K562 (cell line): ENCODE data around the gene FOXM1. TPM values are rescaled to one million over a fixed set of nuclear protein-coding genes. Genes with fewer than 3 reads are reported as not detected.

Experiments
- ATF6 ChIP-seq: sonication (generic); formaldehyde crosslinking; IDR thresholded peaks from 2 replicates; pipeline ENCODE4 v1.4.0; 2020; ENCODE audit warnings: mild to moderate bottlenecking, missing genetic modification reagents
- GATA2 ChIP-seq: sonication (generic); formaldehyde crosslinking; IDR thresholded peaks from 2 replicates; pipeline ENCODE4 v1.4.0; 2020; ENCODE audit warnings: mild to moderate bottlenecking, missing genetic modification reagents
- GTF2A2 ChIP-seq: IDR thresholded peaks from 2 replicates; pipeline ENCODE4 v1.6.1; 2016; ENCODE audit warnings: mild to moderate bottlenecking, missing genetic modification characterization, missing compliant biosample characterization
- MTF1 ChIP-seq: fragments of 250-450 bp; sonication (Bioruptor Pico); IDR thresholded peaks from 2 replicates; pipeline ENCODE4 v1.9.0; 2021; ENCODE audit warnings: moderate library complexity, mild to moderate bottlenecking, inconsistent platforms, borderline replicate concordance
- SNIP1 ChIP-seq: fragments of 450-650 bp; IDR thresholded peaks from 2 replicates; pipeline ENCODE4 v1.7.1; 2017; ENCODE audit warnings: low read depth, mild to moderate bottlenecking
- ZBTB11 ChIP-seq, 3 experiments: fragments of 200-800 bp in 1 of 3; fragments of 250-450 bp in 1 of 3; fragments of 450-650 bp in 1 of 3; sonication (Bioruptor Pico) in 1 of 3; sonication (Bioruptor generic) in 1 of 3; formaldehyde crosslinking in 1 of 3; IDR thresholded peaks; 2 replicates each; pipeline versions ENCODE4 v1.6.1 to v1.8.0; 2016 to 2022; ENCODE audit warnings: mild to moderate bottlenecking in 2 of 3, missing genetic modification characterization in 2 of 3, missing compliant biosample characterization in 1 of 3, moderate library complexity in 1 of 3
- ZFX ChIP-seq: sonication (generic); formaldehyde crosslinking; IDR thresholded peaks from 2 replicates; pipeline ENCODE4 v1.8.0; 2022; ENCODE audit warnings: mild to moderate bottlenecking, missing genetic modification reagents, moderate library complexity
- ZNF134 ChIP-seq: fragments of 250-450 bp; sonication (Bioruptor Pico); conservative IDR thresholded peaks from 2 replicates; pipeline ENCODE4 v1.4.0; 2020
- polyA plus RNA-seq, 8 experiments: library from polyadenylated mRNA; depleted of rRNA in 4 of 8; stranded (reverse) in 5 of 8; unstranded in 3 of 8; fragments of >200 nt; fragmentation: Nextera tagmentation in 2 of 8; fragmentation: Illumina TruSeq in 1 of 8; extraction: Ambion mirVana in 2 of 8; extraction: Trizol in 1 of 8; gene quantifications; 2 replicates each; pipeline versions ENCODE4 v1.2.1 to v1.2.3, GENCODE V29; 2011 to 2014; ENCODE audit warnings: inconsistent platforms in 1 of 8, missing spikeins in 1 of 8
- total RNA-seq, 7 experiments: library from RNA; depleted of rRNA in 6 of 7; stranded (reverse); fragments of >200 nt in 6 of 7; fragmentation: Illumina TruSeq in 2 of 7; extraction: Trizol in 2 of 7; gene quantifications; 2 replicates each; pipeline versions ENCODE4 v1.2.1 to v1.2.3, GENCODE V29; 2011 to 2021; ENCODE audit warnings: low replicate concordance in 1 of 7
- TF ChIP-seq, protein P1 (sequence below), 2 experiments: fragments of 450-650 bp in 1 of 2; IDR thresholded peaks; 2 replicates each; pipeline ENCODE4 v1.6.1; 2011 to 2017; ENCODE audit warnings: low read depth in 2 of 2, antibody characterized with exemption in 1 of 2, borderline replicate concordance in 1 of 2, low read length in 1 of 2, mild to moderate bottlenecking in 1 of 2, mixed read lengths in 1 of 2; ENCODE audit not compliant: control insufficient read depth in 1 of 2
- TF ChIP-seq, protein P2 (sequence below): fragments of 250-450 bp; sonication (Bioruptor Pico); IDR thresholded peaks from 2 replicates; pipeline ENCODE4 v1.4.0; 2020; ENCODE audit warnings: mild to moderate bottlenecking, moderate library complexity
- TF ChIP-seq, protein P3 (sequence below): fragments of 250-450 bp; sonication (Bioruptor Pico); IDR thresholded peaks from 2 replicates; pipeline ENCODE4 v1.5.0; 2021

The FOXM1 gene
- total and polyA plus RNA-seq, 9 of the 15 experiments (the other 6 are each of a cell fraction or from before 2014, with no cell fraction given), result 8.9 to 46.9 (median 17.2) TPM

- TF ChIP-seq, protein P1, sequence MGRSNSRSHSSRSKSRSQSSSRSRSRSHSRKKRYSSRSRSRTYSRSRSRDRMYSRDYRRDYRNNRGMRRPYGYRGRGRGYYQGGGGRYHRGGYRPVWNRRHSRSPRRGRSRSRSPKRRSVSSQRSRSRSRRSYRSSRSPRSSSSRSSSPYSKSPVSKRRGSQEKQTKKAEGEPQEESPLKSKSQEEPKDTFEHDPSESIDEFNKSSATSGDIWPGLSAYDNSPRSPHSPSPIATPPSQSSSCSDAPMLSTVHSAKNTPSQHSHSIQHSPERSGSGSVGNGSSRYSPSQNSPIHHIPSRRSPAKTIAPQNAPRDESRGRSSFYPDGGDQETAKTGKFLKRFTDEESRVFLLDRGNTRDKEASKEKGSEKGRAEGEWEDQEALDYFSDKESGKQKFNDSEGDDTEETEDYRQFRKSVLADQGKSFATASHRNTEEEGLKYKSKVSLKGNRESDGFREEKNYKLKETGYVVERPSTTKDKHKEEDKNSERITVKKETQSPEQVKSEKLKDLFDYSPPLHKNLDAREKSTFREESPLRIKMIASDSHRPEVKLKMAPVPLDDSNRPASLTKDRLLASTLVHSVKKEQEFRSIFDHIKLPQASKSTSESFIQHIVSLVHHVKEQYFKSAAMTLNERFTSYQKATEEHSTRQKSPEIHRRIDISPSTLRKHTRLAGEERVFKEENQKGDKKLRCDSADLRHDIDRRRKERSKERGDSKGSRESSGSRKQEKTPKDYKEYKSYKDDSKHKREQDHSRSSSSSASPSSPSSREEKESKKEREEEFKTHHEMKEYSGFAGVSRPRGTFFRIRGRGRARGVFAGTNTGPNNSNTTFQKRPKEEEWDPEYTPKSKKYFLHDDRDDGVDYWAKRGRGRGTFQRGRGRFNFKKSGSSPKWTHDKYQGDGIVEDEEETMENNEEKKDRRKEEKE (IDR thresholded peaks at IDR 0.05; ENCODE audit: borderline replicate concordance in 1 of 2, control insufficient read depth in 1 of 2, low read depth in 2 of 2, low read length in 1 of 2), result no peak
- TF ChIP-seq ATF6 (CRISPR knock-in tag) (no peak; the same call in 1 of the 2 replicates), ZBTB11 (CRISPR knock-in tag; IDR thresholded peaks at IDR 0.05) (peak in 1 of 3 experiments; percentile 35; a peak in 1 of 6 replicates), GATA2 (CRISPR knock-in tag) (no peak), MTF1 (CRISPR knock-in tag) (no peak), SNIP1 (no peak), GTF2A2 (tag) (no peak), ZNF134 (CRISPR knock-in tag) (no peak), ZFX (peak; percentile 91)
- TF ChIP-seq, protein P2, sequence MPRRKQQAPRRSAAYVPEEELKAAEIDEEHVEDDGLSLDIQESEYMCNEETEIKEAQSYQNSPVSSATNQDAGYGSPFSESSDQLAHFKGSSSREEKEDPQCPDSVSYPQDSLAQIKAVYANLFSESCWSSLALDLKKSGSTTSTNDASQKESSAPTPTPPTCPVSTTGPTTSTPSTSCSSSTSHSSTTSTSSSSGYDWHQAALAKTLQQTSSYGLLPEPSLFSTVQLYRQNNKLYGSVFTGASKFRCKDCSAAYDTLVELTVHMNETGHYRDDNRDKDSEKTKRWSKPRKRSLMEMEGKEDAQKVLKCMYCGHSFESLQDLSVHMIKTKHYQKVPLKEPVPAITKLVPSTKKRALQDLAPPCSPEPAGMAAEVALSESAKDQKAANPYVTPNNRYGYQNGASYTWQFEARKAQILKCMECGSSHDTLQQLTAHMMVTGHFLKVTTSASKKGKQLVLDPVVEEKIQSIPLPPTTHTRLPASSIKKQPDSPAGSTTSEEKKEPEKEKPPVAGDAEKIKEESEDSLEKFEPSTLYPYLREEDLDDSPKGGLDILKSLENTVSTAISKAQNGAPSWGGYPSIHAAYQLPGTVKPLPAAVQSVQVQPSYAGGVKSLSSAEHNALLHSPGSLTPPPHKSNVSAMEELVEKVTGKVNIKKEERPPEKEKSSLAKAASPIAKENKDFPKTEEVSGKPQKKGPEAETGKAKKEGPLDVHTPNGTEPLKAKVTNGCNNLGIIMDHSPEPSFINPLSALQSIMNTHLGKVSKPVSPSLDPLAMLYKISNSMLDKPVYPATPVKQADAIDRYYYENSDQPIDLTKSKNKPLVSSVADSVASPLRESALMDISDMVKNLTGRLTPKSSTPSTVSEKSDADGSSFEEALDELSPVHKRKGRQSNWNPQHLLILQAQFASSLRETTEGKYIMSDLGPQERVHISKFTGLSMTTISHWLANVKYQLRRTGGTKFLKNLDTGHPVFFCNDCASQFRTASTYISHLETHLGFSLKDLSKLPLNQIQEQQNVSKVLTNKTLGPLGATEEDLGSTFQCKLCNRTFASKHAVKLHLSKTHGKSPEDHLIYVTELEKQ, result no peak
- TF ChIP-seq, protein P3, sequence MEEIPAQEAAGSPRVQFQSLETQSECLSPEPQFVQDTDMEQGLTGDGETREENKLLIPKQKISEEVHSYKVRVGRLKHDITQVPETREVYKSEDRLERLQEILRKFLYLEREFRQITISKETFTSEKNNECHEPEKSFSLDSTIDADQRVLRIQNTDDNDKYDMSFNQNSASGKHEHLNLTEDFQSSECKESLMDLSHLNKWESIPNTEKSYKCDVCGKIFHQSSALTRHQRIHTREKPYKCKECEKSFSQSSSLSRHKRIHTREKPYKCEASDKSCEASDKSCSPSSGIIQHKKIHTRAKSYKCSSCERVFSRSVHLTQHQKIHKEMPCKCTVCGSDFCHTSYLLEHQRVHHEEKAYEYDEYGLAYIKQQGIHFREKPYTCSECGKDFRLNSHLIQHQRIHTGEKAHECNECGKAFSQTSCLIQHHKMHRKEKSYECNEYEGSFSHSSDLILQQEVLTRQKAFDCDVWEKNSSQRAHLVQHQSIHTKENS (CRISPR knock-in tag), result no peak
Measured at GRCh38 chr12:2877047-2877952, at the start of gene FOXM1, which contains the start of gene RHNO1 (continued).
